PC-9 (cell line): ENCODE measurements around the gene MLN. TPM values are rescaled to one million over a fixed set of nuclear protein-coding genes. Genes with fewer than 3 reads are reported as not detected.

ENCODE experiments used
- BruUV-seq: library from RNA; stranded (reverse); fragments of 400-500 nt; replicated peaks from 2 replicates; lab custom pipeline; 2021; lab: Mats Ljungman, UMichigan
- CTCF ChIA-PET: fragments of 300-600 bp; sonication (Branson Sonifier 250); formaldehyde crosslinking; loops from one replicate; lab custom pipeline; 2022; ENCODE audit warnings: antibody characterized with exemption; lab: Charles Lee
- POLR2A ChIA-PET: fragments of 300-600 bp; sonication (Branson Sonifier 250); formaldehyde crosslinking; loops from one replicate; lab custom pipeline; 2022; ENCODE audit warnings: antibody characterized with exemption; ENCODE audit not compliant: unreplicated experiment; lab: Charles Lee
- DNase-seq, 2 experiments: peaks; one replicate each; pipeline versions ENCODE4 v3.0.0 to v3.0.0-alpha.2; 2015 to 2022; ENCODE audit warnings: mixed read lengths in 1 of 2
- H2AFZ ChIP-seq: fragments of 200-600 bp; sonication (generic); 2 replicates; pipeline ENCODE4 v1.8.1; 2017; ENCODE audit warnings: antibody characterized with exemption
- H3F3A ChIP-seq: fragments of 200-600 bp; sonication (generic); 2 replicates; pipeline ENCODE4 v1.8.1; 2017; ENCODE audit warnings: antibody characterized with exemption, mild to moderate bottlenecking, low read depth; ENCODE audit not compliant: insufficient read depth
- H3K27ac ChIP-seq: fragments of 200-600 bp; sonication (generic); 2 replicates; pipeline ENCODE4 v1.6.1; 2016; ENCODE audit warnings: mixed run types
- H3K27me3 ChIP-seq: fragments of 200-600 bp; sonication (generic); 2 replicates; pipeline ENCODE4 v1.6.1; 2016; ENCODE audit warnings: low read depth, mixed run types; ENCODE audit not compliant: insufficient read depth
- H3K36me3 ChIP-seq: fragments of 200-600 bp; sonication (generic); 2 replicates; pipeline ENCODE4 v1.6.1; 2016; ENCODE audit warnings: low read depth, mixed run types
- H3K4me1 ChIP-seq: fragments of 200-600 bp; sonication (generic); replicated peaks from 2 replicates; pipeline ENCODE4 v1.6.1; 2016; ENCODE audit warnings: mixed run types; ENCODE audit not compliant: insufficient read depth
- H3K4me2 ChIP-seq: fragments of 200-600 bp; sonication (generic); 2 replicates; pipeline ENCODE4 v1.6.1; 2017; ENCODE audit warnings: mixed run types
- H3K4me3 ChIP-seq: fragments of 200-600 bp; sonication (generic); 2 replicates; pipeline ENCODE4 v1.6.1; 2016; ENCODE audit warnings: mixed run types
- H3K79me2 ChIP-seq: fragments of 200-600 bp; sonication (generic); 2 replicates; pipeline ENCODE4 v1.6.1; 2017; ENCODE audit warnings: low read depth, mixed run types
- H3K9me2 ChIP-seq: fragments of 200-600 bp; sonication (generic); 2 replicates; pipeline ENCODE4 v1.8.1; 2017; ENCODE audit warnings: mild to moderate bottlenecking; ENCODE audit not compliant: insufficient read depth
- H3K9me3 ChIP-seq: fragments of 200-600 bp; sonication (generic); 2 replicates; pipeline ENCODE4 v1.8.1; 2016; ENCODE audit warnings: low read depth; ENCODE audit not compliant: insufficient read depth
- H4K20me1 ChIP-seq: fragments of 200-600 bp; sonication (generic); 2 replicates; pipeline ENCODE4 v1.8.1; 2017; ENCODE audit not compliant: insufficient read depth
- EZH2 ChIP-seq: fragments of 200-600 bp; sonication (generic); IDR thresholded peaks from 2 replicates; pipeline ENCODE4 v1.8.0; 2017; ENCODE audit warnings: antibody characterized with exemption, low read depth
- intact Hi-C: fragments of 100-400 bp; cut with micrococcal nuclease; formaldehyde crosslinking; loops from one replicate; pipeline ENCODE4 v1.10.0; 2022; ENCODE audit not compliant: unreplicated experiment
- total RNA-seq: library from RNA; stranded (reverse); gene quantifications from 2 replicates; pipeline ENCODE4 v1.2.3, GENCODE V29; 2021
- TF ChIP-seq, protein P1 (sequence below): fragments of 200-600 bp; sonication (generic); conservative IDR thresholded peaks from 2 replicates; pipeline ENCODE4 v1.6.1; 2017; ENCODE audit warnings: mixed run types, antibody characterized with exemption, mild to moderate bottlenecking, moderate library complexity

The MLN gene
- total RNA-seq, 1 experiment from 2014 or later: not detected

DNA sequence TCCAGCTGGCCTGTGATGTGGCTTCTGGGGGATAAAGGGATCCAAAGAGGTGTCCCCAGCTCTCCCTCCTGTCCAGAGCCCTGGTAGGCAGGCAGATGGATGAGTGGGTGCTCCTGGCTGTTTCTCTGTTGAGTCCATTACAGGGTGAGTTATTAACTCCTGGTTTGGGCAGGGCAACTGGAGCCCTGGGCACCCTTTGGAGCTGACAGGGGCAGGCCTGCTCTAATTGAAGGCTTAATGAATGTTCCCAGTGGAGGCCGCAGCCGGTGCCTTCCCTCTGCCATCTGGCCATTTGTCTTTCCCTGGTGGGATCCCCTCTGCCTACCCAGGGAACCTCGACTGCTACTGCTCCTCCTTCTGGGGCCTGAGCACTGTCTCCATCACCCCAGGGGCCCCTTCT is 44.7 kb upstream of the MLN start:
- H3K27me3 ChIP-seq: peaks cover 2% of the 10 kb centered on the region; the same call in 1 of the 2 replicates
- ChIA-PET POLR2A (no interaction called here), CTCF (interaction anchor here (0.6 kb wide), 1 partner anchor 77 kb away, joined by 3 read pairs; no protein-coding TSS in a partner anchor)
- H3K9me3 ChIP-seq: no peaks in the 10 kb centered on the region
- no peaks in the 10 kb centered on the region for H3K79me2 ChIP-seq
- no peaks in the 10 kb centered on the region for H3K9me2 ChIP-seq
- no peak overlapping the region for H3K27ac ChIP-seq
- no peaks in the 10 kb centered on the region for H3K36me3 ChIP-seq
- TF ChIP-seq, protein P1, sequence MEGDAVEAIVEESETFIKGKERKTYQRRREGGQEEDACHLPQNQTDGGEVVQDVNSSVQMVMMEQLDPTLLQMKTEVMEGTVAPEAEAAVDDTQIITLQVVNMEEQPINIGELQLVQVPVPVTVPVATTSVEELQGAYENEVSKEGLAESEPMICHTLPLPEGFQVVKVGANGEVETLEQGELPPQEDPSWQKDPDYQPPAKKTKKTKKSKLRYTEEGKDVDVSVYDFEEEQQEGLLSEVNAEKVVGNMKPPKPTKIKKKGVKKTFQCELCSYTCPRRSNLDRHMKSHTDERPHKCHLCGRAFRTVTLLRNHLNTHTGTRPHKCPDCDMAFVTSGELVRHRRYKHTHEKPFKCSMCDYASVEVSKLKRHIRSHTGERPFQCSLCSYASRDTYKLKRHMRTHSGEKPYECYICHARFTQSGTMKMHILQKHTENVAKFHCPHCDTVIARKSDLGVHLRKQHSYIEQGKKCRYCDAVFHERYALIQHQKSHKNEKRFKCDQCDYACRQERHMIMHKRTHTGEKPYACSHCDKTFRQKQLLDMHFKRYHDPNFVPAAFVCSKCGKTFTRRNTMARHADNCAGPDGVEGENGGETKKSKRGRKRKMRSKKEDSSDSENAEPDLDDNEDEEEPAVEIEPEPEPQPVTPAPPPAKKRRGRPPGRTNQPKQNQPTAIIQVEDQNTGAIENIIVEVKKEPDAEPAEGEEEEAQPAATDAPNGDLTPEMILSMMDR: no peak
- TF ChIP-seq EZH2: no peak
- BruUV-seq: no TSS peak
- no peak overlapping the region for H3K4me3 ChIP-seq
- no peaks in the 10 kb centered on the region for H3F3A ChIP-seq
- no peaks in the 10 kb centered on the region for H3K4me1 ChIP-seq
- intact Hi-C loops: no loop called here
- no peak overlapping the region for H2AFZ ChIP-seq
- no peaks in the 10 kb centered on the region; the same call in 1 of the 2 replicates for H4K20me1 ChIP-seq
- DNase-seq: no peak
- no peak overlapping the region for H3K4me2 ChIP-seq

DNA sequence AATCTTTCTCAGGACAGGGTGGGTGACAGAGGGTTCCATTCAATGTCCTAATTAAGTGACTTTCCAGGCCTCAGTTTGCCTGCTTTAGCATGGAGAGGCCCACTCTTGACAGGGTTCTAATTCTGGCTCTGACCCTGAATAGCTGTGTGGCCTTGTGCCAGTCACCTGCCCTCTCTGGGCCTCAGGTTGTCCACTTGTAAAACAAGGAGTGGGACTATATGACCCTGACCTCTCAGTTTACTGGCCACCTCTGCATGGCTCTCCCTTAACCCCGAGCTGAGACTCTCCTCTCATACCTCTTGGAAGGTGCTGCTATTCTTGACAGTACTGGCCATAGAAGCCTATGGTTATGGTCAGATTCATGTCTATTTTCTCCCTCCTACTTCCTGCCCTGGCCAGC is 44.1 kb upstream of the MLN start:
- Histone ChIP-seq H3K27ac (no peak overlapping the region), H3K9me2 (no peaks in the 10 kb centered on the region), H3K9me3 (no peaks in the 10 kb centered on the region), H3K79me2 (no peaks in the 10 kb centered on the region), H4K20me1 (no peaks in the 10 kb centered on the region; the same call in 1 of the 2 replicates), H3F3A (no peaks in the 10 kb centered on the region), H2AFZ (no peak overlapping the region), H3K4me2 (no peak overlapping the region), H3K36me3 (no peaks in the 10 kb centered on the region), H3K27me3 (no peaks in the 10 kb centered on the region), H3K4me1 (no peaks in the 10 kb centered on the region), H3K4me3 (no peak overlapping the region)
- no TSS peak for BruUV-seq
- TF ChIP-seq, protein P1: no peak
- TF ChIP-seq EZH2: no peak
- intact Hi-C loops: no loop called here
- no peak for DNase-seq
- ChIA-PET CTCF (interaction anchor here (0.6 kb wide), 1 partner anchor 17 kb away, joined by 4 read pairs; no protein-coding TSS in a partner anchor), POLR2A (no interaction called here)

DNA sequence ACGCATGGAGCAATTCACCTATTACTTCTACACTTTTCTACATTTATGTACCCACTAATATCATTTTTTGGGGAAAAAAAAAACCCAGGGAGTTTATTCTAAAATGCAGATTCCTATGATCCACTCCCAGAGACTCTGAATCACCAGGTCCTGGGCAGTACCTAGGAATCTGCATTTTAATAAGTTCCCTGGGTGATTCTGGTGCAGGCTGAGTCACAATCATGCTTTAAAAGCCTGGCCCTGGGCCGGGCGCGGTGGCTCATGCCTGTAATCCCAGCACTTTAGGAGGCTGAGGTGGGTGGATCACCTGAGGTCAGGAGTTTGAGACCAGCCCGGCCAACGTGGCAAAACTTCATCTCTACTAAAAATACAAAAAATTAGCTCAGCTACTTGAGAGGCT is 43.3 kb upstream of the MLN start:
- Histone ChIP-seq H3K4me1 (no peaks in the 10 kb centered on the region), H3K79me2 (no peaks in the 10 kb centered on the region), H3K27me3 (no peaks in the 10 kb centered on the region), H2AFZ (no peak overlapping the region), H3K9me2 (no peaks in the 10 kb centered on the region), H3K27ac (no peak overlapping the region), H3K9me3 (no peaks in the 10 kb centered on the region), H3K36me3 (no peaks in the 10 kb centered on the region), H3K4me2 (no peak overlapping the region), H3F3A (no peaks in the 10 kb centered on the region), H4K20me1 (no peaks in the 10 kb centered on the region), H3K4me3 (no peak overlapping the region)
- ChIA-PET POLR2A (no interaction called here), CTCF (no interaction called here)
- no peak for TF ChIP-seq EZH2
- TF ChIP-seq, protein P1: no peak
- no peak for DNase-seq
- intact Hi-C loops: no loop called here
- no TSS peak for BruUV-seq
